Fibroblast of villous mesenchyme (primary cell): Measurements from ENCODE around the gene MAML1. TPM values are rescaled to one million over a fixed set of nuclear protein-coding genes. Genes with fewer than 3 reads are reported as not detected.

Source experiments
- DNase-seq: peaks from one replicate; pipeline ENCODE4 v3.0.0-alpha.2; 2010; ENCODE audit warnings: low read depth
- H3K4me3 ChIP-seq: 2 replicates; pipeline ENCODE4 v1.5.1; 2011; ENCODE audit warnings: low read depth, mild to moderate bottlenecking, low read length
- total RNA-seq: library from RNA; depleted of rRNA; stranded (reverse); fragments of >200 nt; gene quantifications from 2 replicates; pipeline ENCODE4 v1.2.3, GENCODE V29; 2012
- TF ChIP-seq, protein P1 (sequence below): IDR thresholded peaks from 2 replicates; pipeline ENCODE4 v1.5.1; 2012; ENCODE audit warnings: low read depth, mild to moderate bottlenecking, low read length; ENCODE audit not compliant: insufficient read depth

The MAML1 gene
- total RNA-seq, 1 donor: 12.1 TPM

DNA sequence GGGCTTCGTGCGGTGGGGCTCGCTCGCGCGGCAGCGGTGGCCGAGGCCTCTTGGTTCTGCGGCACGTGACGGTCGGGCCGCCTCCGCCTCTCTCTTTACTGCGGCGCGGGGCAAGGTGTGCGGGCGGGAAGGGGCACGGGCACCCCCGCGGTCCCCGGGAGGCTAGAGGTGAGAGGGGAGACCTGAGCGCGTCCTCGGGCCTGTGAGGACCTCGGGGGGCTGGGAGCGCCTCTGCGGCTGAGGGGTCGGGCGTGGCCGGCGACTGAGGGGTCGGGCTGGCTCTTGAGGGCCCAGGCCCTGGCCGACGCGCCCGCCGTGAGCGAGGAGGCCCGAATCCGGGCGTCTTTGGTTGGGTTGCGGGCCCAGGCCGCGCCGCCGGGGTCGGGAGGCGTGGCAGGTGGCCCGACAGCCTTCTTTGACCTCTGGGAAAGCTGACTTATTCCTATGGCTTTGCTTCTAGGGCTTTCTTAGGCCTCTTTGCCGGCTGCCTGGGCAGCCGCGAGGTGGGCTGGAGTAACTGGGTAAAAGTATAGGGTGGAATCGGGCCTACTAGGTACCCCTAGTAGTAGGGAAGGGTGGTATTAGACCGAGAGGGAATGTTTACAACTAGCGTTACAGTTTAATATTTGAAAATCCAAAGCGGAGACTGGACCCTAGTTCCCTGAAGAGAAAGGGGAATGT is 33.5 kb upstream of the MAML1 start, which contains the start of gene CANX:
Gene CANX, plus strand, starts transcription at position 33 of the 681 bp plus-strand sequence. CDS start 6,715 bp downstream, outside the sequence.
- no peak for DNase-seq
- H3K4me3 ChIP-seq: peak within 1 kb of the TSS; percentile 75
- TF ChIP-seq, protein P1, sequence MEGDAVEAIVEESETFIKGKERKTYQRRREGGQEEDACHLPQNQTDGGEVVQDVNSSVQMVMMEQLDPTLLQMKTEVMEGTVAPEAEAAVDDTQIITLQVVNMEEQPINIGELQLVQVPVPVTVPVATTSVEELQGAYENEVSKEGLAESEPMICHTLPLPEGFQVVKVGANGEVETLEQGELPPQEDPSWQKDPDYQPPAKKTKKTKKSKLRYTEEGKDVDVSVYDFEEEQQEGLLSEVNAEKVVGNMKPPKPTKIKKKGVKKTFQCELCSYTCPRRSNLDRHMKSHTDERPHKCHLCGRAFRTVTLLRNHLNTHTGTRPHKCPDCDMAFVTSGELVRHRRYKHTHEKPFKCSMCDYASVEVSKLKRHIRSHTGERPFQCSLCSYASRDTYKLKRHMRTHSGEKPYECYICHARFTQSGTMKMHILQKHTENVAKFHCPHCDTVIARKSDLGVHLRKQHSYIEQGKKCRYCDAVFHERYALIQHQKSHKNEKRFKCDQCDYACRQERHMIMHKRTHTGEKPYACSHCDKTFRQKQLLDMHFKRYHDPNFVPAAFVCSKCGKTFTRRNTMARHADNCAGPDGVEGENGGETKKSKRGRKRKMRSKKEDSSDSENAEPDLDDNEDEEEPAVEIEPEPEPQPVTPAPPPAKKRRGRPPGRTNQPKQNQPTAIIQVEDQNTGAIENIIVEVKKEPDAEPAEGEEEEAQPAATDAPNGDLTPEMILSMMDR: no peak

DNA sequence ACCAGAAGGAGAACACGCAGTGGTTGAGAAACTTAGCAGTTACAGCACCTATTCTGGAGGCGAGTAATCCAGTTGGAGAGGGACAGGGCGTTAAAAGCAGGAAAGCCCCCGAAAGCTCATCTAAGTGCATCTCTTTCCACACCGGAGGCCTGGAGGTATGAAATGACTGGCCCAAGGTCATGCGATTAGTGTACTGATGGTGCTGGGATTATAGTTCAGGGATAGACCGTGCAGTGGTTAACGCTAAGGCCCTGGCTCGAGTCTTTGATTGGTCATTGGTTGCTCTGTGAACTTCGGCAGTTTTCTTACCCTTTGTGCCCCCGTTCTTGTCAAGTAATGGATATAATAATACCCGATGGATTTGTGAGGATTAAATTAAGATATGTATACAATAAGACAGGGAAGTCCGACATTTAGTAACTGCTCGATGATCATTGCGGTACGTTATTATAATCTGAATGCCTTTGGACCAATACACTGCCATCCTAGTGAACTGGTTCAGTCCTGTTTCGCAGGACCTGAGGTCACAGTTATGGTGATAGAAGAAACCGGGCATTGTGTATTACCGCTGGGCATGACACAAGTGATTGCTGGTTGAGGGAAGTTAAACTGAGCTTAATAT is 32.9 kb upstream of the MAML1 start:
- DNase-seq: peak; percentile 58
- peak overlapping the region; percentile 73 for H3K4me3 ChIP-seq
- TF ChIP-seq, protein P1: no peak

DNA sequence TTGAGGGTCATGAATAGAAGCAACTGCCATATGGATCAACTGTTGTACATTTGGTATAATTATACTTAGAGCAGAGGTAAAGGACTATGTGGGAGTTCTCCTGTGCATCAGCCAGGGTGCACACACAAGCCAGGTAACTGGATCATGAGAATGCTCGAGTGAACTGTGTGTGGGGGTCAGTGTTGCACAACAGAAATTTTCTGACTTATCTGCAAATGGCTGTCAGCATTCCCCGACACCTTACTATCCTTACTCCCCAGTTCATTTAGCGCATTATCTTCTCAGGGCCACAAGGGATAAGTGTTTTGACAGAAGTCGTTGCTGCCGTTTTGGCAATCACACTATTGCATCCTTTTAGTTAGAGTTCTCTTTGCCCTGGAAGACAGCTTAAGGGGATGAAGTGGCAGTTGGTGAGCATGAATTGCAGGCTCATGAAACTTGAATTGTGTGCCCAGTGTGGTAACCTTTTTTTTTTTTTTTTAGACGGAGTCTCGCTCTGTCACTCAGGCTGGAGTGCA is 32.2 kb upstream of the MAML1 start:
- DNase-seq: peak; percentile 41
- TF ChIP-seq, protein P1: no peak
- peak overlapping the region; percentile 73 for H3K4me3 ChIP-seq

DNA sequence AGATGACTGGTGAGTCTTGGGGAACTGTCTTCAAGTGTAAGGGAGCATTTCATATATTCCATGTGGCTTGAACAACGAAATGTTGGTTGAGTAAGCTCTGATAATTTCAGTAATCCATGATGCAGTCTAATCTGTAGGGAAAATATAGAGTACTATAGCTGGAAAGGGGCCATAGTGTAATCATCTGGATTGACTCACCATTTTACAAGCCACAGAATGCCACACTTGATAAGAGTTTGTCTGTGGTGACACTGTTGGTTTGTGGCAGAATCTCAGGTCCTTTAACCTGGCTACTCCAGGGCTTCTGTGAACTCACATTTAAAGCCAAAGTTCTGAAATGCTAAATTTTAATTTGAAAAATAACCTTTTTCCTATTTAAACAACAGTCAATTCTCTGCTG is 16.3 kb upstream of the MAML1 start:
- TF ChIP-seq, protein P1: no peak
- H3K4me3 ChIP-seq: no peak overlapping the region
- no peak for DNase-seq

DNA sequence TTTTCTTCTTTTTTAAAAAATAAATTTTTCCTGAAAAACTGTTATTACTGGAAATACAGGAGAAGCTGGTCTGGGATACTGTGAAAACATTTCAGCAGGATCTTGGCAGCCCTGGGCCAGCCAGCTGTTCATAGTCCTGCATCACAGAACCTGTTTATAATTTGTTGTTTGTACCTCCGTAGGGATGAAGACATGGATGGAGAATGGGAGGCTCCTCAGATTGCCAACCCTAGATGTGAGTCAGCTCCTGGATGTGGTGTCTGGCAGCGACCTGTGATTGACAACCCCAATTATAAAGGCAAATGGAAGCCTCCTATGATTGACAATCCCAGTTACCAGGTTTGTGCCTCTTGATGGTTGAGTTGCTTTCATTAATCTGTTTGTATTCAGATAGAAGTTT is 12.4 kb upstream of the MAML1 start:
- H3K4me3 ChIP-seq: no peak overlapping the region
- DNase-seq: no peak
- TF ChIP-seq, protein P1: no peak

DNA sequence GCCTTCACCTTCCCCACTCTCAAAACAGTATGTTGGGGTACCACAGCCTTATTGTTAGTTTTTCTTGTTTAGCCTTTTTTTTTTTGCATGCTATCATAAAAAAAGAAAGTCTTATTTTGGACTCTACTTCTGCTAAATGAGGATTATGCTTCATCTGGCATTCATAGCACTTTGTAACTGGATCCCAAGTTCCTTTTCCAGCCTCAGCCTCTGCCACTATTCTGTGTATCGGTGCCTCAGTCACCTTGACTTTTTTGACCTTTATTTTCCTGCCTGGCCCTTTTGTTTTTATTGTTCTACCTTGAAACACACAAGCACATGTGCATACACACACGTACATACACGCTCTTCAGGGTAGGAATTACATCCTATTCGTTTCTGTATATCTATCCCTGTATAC is 8.5 kb upstream of the MAML1 start:
- TF ChIP-seq, protein P1: no peak
- DNase-seq: no peak
- no peak overlapping the region for H3K4me3 ChIP-seq
